Cerebellar cortex (tissue), 1 donor: Measurements from ENCODE around the gene PALLD.

Experiments used
- DNase-seq: peaks from one replicate; pipeline ENCODE4 v3.0.0-alpha.2; 2015; ENCODE audit warnings: low spot score

PALLD gene

GRCh38 chr4:168623011-168623410, 126.2 kb downstream of the PALLD start:
- DNase-seq, result peak; percentile 61

- DNase-seq, result no peak
Measured at GRCh38 chr4:168623484-168623883, 126.6 kb downstream of the PALLD start.

GRCh38 chr4:168628251-168628650, 131.4 kb downstream of the PALLD start:
- DNase-seq, result no peak

DNA sequence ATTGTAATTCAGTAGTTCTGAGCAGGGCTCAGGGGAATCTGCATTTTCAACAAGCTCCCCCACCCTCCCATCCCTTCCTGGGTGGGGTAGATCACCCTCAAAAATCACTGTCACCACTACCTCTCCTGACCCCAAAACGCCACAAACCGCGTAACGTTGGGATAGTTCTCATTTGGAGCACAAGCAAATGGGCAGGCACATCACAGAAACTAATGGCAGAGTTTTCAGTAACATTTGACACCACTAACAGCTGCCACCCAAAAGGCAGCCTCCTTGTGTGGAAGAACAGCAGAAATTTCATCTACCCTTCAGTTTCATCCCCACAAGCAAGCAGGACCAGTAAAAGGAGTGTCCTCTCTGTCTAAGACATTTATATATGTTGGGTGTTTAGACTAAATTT, 132.7 kb downstream of the PALLD start:
- no peak for DNase-seq

GRCh38 chr4:168630445-168631187, 133.8 kb downstream of the PALLD start:
- no peak for DNase-seq

DNA sequence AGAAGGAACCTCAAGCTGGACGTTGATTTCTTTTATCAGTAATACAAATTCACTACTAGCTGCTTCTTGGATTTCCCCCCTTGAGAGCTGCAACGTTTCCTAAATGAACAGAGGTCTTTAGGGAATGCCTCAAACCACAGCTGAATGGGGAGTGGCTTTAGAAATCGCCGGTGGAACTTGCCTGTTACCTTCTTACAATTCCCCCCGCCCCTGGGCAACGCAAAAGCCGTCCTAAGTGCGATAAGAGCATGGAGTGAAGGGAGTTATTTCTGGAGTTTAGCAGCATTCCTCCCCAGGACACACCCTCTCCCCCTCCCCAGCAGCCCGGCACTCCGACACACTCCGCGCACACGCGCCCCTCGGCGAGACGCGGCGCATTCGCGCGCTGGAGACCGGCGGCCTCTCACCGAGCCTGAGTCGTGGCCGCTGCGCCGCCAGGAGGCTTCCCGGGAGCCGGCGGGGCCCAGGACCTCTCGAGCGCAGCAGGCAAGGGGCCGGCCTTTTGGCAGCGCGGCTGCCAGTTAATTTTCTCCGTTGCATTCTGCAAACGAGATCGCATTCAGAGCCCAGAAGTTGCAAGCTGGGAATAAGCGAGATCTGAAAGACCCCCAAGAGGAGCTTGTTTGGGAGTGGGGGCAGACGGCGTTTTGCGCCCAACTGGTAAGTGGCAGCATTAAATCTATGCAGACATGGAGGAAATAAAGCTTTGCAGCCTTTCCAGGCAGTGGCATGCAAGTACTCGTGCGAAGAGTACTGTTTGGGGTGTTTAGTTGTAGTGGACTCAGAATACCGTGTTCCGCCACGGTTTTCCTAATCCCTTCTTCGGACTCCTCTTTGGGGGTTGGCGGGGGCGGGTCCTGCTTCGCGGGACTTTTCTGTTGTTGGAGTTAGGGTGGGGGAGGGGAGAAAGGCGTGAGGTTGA, 134.7 kb downstream of the PALLD start:
- no peak for DNase-seq

DNA sequence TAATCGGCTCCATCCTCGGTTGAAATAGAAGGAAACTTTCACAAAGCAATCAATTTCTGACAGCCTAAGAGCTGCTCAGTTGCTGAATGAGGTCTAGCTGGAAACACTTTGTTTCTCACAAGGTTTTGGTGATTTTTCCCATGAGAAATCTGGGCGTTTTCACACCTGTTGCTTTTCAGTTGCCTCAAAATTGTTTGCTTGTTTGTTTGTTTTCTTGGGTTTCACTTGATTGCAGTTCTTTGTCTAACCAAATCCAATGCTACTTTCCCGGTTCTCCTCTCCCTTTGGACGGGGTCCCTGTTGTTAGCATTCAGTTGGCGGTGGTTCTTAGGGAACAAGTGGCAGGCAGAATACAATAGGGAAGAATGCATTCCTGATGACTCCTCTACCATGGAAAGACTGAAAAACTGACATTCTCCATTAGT, 135.5 kb downstream of the PALLD start:
- no peak for DNase-seq

GRCh38 chr4:168633064-168633463, 136.2 kb downstream of the PALLD start:
- no peak for DNase-seq

- DNase-seq, result no peak
Measured at GRCh38 chr4:168633496-168633895, 136.6 kb downstream of the PALLD start.

DNA sequence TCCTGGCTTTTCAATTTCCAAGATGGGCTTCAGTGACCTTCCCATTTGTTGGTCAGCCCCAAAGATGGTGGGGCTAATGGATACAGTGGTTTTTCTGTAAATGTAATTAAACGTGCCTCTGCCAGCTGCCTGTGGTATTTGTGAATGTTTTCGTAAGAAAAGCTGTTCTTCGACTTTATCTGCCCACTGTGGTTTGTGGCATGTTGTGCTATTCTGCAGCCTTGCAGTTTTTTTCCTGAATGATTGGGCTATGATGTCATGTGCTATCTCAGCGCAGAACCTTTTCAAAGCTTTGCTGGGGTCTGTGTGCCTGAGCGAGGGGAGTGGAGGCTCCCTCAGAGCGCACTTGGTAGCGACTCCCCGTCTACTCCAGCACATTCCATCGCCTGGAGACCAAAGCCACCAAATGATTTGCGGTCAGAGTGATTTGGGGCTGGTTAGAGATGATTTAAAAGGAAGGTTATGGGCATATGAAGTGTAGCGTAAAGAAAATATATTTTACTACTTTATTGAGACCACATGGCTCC, 137.5 kb downstream of the PALLD start:
- DNase-seq, result no peak

- DNase-seq, result no peak
Measured at GRCh38 chr4:168636040-168636439, 139.2 kb downstream of the PALLD start.

DNA sequence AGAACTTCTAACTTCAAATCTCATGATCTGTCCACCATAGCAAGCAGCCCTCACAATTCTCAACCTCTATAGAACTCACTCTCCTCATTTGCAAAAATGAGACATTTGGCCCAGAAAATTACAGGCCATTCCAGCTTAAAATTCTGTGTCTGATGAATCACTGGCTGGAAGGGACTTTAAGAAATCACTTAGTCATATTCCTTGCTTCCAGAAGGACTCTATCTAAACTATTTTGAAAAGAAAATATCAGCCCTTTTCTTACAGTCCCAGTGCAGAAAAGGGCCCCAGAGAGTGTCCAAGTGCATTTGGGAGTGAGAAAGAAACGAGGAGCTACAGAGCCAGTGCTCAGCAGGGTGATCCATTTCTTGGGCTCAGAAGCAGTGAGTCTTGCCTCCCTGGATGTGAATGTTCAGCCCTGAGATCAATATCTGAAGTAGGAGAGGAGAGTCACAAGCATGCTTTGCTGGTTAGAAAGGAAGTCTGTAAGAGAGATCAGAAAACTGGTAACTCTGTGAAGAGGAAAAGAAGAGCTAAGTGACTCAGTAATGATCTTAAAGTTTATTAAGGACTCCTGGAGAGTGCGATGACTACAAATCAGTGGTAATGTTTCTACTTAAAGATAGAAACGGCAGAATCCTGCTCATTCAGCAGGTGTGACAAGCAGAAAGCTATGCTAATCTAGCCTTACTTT, 139.8 kb downstream of the PALLD start:
- DNase-seq, result no peak

DNA sequence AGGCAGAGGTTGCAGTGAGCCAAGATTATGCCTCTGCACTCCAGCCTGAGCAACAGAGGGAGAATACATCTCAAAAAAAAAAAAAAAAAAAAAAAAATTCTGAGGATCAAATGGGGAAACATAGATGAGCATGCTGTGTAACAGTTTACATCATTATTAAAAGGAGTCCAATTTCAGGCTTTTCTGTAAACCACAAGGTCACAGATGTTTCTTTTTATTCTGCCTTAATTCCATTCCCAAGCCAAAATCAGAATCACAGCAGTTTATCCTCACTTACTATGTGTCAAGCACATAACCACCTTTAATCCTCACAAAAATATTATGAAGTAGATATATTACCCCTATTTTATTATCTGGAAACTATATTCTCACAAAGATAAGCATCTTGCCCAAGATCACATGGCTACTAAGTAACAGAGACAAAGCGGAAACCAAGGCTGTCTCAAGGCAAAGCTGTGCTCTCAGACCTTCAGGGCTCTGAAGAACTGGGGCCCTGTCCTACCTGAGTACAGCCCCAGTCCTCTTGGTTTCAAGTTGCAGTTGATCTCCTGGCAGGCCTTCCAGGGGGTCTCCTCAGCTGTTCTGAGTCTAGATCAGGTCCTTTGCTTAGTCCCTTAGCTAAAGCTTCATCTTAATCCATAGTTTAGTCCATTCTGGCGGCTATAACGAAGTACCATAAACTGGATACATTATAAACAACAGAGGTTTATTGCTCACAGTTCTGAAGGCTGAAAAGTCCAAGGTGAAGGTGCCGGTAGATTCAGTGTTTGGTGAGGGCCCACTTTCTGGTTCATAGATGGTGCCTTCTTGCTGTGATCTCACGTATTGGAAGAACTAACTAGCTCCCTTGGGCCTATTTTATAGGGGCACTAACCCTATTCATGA, 141.3 kb downstream of the PALLD start:
- DNase-seq, result no peak

DNA sequence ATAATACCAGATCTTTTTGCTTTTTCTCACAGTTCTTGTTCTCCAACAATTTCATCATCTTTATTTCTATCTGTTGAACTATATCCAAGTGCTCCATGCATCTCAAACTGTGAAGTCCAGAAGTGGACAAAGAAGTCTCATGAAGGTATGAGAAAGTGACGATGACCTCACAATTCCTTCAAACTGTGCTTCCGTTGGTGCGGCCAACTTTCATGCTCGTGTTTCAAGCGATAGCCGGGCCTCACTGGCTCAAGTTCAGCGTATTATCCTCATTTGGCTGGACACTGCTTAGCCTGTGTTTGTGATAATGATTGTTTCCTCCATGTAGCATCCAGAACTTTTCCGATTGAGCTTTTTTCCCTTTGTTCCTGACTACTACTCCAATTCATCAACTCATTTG, 143.1 kb downstream of the PALLD start:
- DNase-seq, result no peak

- no peak for DNase-seq
Measured at GRCh38 chr4:168641811-168642140, 144.9 kb downstream of the PALLD start.

GRCh38 chr4:168642591-168642990, 145.7 kb downstream of the PALLD start:
- DNase-seq, result no peak

DNA sequence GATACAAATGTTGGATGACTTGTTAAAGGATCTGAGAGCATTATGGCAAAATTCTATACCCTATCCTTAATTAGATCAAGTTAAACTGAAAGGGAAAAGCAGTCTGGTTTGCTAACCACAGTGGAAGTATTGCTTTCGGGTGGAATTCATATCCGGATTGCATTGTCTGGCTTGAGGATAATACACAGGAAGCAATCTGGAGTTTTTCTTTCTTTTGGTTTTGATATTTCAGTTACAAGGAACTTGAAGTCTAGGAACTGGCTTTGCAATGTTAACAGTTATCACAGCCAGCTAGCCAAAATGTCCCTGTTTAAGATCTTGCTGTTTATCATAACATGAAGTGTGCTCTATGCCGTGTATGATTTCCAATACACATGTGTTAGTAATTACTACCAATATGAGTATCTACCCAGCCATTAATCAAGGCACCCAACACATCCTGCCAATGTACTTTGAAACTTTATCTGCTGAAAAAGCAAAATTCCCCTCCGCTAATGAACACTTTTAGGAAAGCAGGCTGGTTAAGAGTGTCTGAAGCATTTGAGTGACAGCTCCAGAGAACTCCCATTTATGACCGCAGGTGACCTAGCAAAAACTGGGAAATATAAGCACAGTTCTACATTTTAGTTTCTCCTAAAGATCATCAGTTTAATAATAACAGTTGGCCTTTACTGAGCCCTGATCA, 146.4 kb downstream of the PALLD start:
- no peak for DNase-seq

- no peak for DNase-seq
Measured at GRCh38 chr4:168643796-168644159, 146.9 kb downstream of the PALLD start.

- DNase-seq, result peak; percentile 85
Measured at GRCh38 chr4:168646001-168646768, 149.3 kb downstream of the PALLD start.
